ENCODE data around the gene TACR1. TPM values are rescaled to one million over a fixed set of nuclear protein-coding genes. Genes with fewer than 3 reads are reported as not detected.
A peak's percentile ranks its signal among the peaks of the same experiment; 100 is the strongest.

The TACR1 gene
- total and polyA plus RNA-seq, 2 of the 13 experiments (the other 11 are each of a cell fraction or from before 2014, with no cell fraction given), result not detected

GRCh38 chr2:75199428-75200011 lies at the start of gene TACR1 (continued):
- TF ChIP-seq NR0B2 (CRISPR knock-in tag; IDR thresholded peaks at IDR 0.05), result no peak
- no peak for TF ChIP-seq BATF2 (CRISPR knock-in tag; IDR thresholded peaks at IDR 0.05)
- TF ChIP-seq HMGA1 (CRISPR knock-in tag; conservative IDR thresholded peaks at IDR 0.05), result no peak
- no peak for TF ChIP-seq ZNF430 (CRISPR knock-in tag; IDR thresholded peaks at IDR 0.05)
- no peak for TF ChIP-seq SSRP1 (CRISPR knock-in tag; IDR thresholded peaks at IDR 0.05)
- TF ChIP-seq FOXA3 (CRISPR knock-in tag; IDR thresholded peaks at IDR 0.05), result peak; percentile 16; the same call in 1 of the 2 replicates
- no peak for TF ChIP-seq MIXL1 (CRISPR knock-in tag; IDR thresholded peaks at IDR 0.05)
- no peak for TF ChIP-seq ZNF44 (CRISPR knock-in tag; IDR thresholded peaks at IDR 0.05)
- no peak for TF ChIP-seq HOXA9 (CRISPR knock-in tag; IDR thresholded peaks at IDR 0.05; ENCODE audit: borderline replicate concordance)
- 0 out of 2 replicates have a peak, but pooled peaks have one; percentile 38 for TF ChIP-seq ZNF101 (CRISPR knock-in tag; IDR thresholded peaks at IDR 0.05; ENCODE audit: borderline replicate concordance, low read depth)
- TF ChIP-seq NCOR1 (IDR thresholded peaks at IDR 0.05; ENCODE audit: borderline replicate concordance, low read length), result no peak
- TF ChIP-seq LCORL (IDR thresholded peaks at IDR 0.05), result no peak
- TF ChIP-seq LCORL (CRISPR knock-in tag; IDR thresholded peaks at IDR 0.05), result no peak
- TF ChIP-seq KDM1A (CRISPR knock-in tag; IDR thresholded peaks at IDR 0.05), result no peak
- no peak for TF ChIP-seq TIGD3 (CRISPR knock-in tag; IDR thresholded peaks at IDR 0.05; ENCODE audit: borderline replicate concordance)
- no peak for TF ChIP-seq AGO1 (IDR thresholded peaks at IDR 0.05; ENCODE audit: low read depth, low read length, poor library complexity, severe bottlenecking)
- TF ChIP-seq MTA3 (CRISPR knock-in tag; IDR thresholded peaks at IDR 0.05), result no peak
- no peak for TF ChIP-seq EHMT2 (IDR thresholded peaks at IDR 0.05; ENCODE audit: borderline replicate concordance, low read depth, low read length)
- peak; percentile 43; the same call in 1 of the 2 replicates for TF ChIP-seq ZNF230 (CRISPR knock-in tag; IDR thresholded peaks at IDR 0.05)
- no peak for TF ChIP-seq ZNF550 (CRISPR knock-in tag; IDR thresholded peaks at IDR 0.05; ENCODE audit: borderline replicate concordance)
- 0 out of 2 replicates have a peak, but pooled peaks have one; percentile 30 for TF ChIP-seq PCBP1 (IDR thresholded peaks at IDR 0.05; ENCODE audit: borderline replicate concordance, low read depth, low read length)
- 0 out of 2 replicates have a peak, but pooled peaks have one; percentile 29 for TF ChIP-seq ZNF614 (CRISPR knock-in tag; IDR thresholded peaks at IDR 0.05; ENCODE audit: borderline replicate concordance)
- peak; percentile 58; the same call in 1 of the 2 replicates for TF ChIP-seq ZBTB33 (CRISPR knock-in tag; IDR thresholded peaks at IDR 0.05)
- no peak for TF ChIP-seq ZNF770 (CRISPR knock-in tag; IDR thresholded peaks at IDR 0.05)
- no peak for TF ChIP-seq ZFP37 (CRISPR knock-in tag; IDR thresholded peaks at IDR 0.05; ENCODE audit: borderline replicate concordance)
